Measurements from ENCODE around the gene MOV10.

MOV10 gene

GRCh38 chr1:112729909-112730308 is 55.5 kb downstream of the MOV10 start:
- no peak for DNase-seq (ENCODE audit: low read depth in 1 of 2, low spot score in 1 of 2)

GRCh38 chr1:112731451-112731850 is 57.0 kb downstream of the MOV10 start:
- DNase-seq (ENCODE audit: low read depth in 1 of 2, low spot score in 1 of 2), result no peak

- no peak for DNase-seq (ENCODE audit: low read depth in 1 of 2, low spot score in 1 of 2)
These were observed 61.3 kb downstream of the MOV10 start for GRCh38 chr1:112735752-112736151.

GRCh38 chr1:112737573-112737972 is 63.1 kb downstream of the MOV10 start:
- no peak for DNase-seq (ENCODE audit: low read depth in 1 of 2, low spot score in 1 of 2)

DNA sequence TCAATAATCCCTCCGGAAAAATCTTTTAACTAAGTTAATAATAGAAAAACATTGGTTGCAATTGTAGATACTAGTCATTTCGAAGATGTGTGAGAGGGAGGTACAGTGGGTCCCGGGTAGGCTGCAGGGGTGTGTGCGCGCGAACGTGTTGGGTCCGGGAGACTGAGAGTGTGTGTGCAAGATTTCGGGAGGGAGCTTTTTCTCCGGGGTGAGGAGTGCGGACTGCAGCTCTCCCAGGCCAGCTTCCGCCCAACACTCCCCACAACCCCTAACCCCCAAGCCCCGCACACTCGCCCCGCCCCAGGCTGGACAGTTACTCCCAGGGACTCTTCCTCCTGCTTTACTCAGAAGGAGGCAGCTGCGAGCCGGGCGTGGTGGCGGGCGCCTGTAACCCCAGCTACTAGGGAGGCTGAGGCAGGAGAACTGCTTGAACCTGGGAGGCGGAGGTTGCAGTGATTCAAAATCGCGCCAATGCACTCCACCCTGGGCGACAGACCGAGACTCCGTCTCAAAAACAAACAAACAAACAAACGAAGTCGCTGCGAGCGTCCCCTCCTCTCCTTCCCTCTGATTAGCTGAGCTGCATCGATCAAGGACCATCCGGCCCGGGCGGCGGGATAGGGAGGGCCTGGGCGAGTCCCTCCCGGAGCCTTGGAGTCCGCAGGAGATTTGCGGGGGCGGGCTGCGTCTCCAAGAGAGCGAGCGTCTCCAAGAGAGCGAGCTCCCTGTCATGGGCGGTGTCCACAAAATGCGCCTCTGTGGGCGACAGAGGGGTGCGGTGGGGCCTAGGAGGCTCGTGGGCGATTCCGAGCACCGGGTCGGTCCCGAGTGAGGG is 68.9 kb downstream of the MOV10 start:
- DNase-seq (ENCODE audit: low read depth in 1 of 2, low spot score in 1 of 2), result no peak

- no peak for DNase-seq (ENCODE audit: low read depth in 1 of 2, low spot score in 1 of 2)
These were observed 69.6 kb downstream of the MOV10 start for GRCh38 chr1:112744009-112744578.

DNA sequence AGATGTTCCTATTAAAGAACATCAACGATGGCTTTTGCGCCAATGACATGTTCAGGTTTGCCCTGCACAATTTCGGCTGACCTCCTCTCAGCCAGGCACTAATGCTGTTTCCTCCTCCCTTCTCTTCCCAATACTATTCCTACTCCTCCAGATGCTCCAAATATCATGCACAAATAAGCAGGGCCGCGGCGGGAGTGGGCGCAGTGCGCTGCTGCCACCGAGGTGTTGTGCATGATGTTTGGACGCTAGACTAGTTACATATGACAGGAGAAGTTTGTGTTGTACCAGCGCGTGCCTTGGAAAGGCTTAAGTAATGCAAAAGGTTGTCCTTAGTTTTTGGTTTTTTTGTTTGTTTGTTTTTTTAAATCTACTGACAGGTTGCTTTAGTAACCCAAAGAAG is 73.9 kb downstream of the MOV10 start:
- DNase-seq (ENCODE audit: low read depth in 1 of 2, low spot score in 1 of 2), result no peak
